Uterus (tissue), 2 donors: ENCODE data around the gene CFP.

Source experiments
- POLR2A ChIP-seq, 2 donors: fragments of 450-650 bp; IDR thresholded peaks; one replicate each; pipeline ENCODE4 v1.6.1; 2016; ENCODE audit warnings: antibody characterized with exemption in 2 of 2, mild to moderate bottlenecking in 1 of 2, moderate library complexity in 1 of 2
- TF ChIP-seq, protein P1 (sequence below), 4 experiments: fragments of 200-600 bp in 2 of 4; fragments of 450-650 bp in 2 of 4; sonication (generic) in 2 of 4; IDR thresholded peaks; one replicate each; pipeline ENCODE4 v1.5.1; 2016 to 2019; ENCODE audit warnings: antibody characterized with exemption in 4 of 4, mild to moderate bottlenecking in 2 of 4, moderate library complexity in 1 of 4

DNA sequence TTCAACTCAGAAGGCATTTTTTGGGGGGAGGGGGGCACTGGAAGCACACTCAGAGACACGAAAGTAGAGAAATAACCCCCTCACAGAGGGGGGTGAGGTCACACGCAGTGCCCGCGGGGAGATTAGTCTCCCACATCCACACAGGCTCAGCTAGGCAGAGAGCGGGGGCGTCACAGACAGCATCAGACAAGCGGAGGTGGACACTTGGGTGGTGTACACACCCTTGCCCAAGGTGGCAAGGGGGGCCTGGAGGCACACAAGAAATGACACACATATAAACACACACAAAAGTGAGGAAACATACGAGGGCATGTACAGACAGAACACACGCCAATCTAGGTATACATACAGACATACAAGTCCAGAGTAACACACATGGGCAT lies 9.4 kb downstream of the CFP start:
- TF ChIP-seq, protein P1, sequence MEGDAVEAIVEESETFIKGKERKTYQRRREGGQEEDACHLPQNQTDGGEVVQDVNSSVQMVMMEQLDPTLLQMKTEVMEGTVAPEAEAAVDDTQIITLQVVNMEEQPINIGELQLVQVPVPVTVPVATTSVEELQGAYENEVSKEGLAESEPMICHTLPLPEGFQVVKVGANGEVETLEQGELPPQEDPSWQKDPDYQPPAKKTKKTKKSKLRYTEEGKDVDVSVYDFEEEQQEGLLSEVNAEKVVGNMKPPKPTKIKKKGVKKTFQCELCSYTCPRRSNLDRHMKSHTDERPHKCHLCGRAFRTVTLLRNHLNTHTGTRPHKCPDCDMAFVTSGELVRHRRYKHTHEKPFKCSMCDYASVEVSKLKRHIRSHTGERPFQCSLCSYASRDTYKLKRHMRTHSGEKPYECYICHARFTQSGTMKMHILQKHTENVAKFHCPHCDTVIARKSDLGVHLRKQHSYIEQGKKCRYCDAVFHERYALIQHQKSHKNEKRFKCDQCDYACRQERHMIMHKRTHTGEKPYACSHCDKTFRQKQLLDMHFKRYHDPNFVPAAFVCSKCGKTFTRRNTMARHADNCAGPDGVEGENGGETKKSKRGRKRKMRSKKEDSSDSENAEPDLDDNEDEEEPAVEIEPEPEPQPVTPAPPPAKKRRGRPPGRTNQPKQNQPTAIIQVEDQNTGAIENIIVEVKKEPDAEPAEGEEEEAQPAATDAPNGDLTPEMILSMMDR (IDR thresholded peaks at IDR 0.05): no peak
- TF ChIP-seq POLR2A (IDR thresholded peaks at IDR 0.05): no peak
